GM03348 (cell line): ENCODE results near the gene GGT5.
"Not testable (repeated sequence)": the region's sequence is repeated elsewhere in the genome, so short reads cannot be mapped to it uniquely, and the experiment has no call there.

ENCODE experiments used
- DNase-seq: peaks from one replicate; pipeline ENCODE4 v3.0.0; 2012; ENCODE audit warnings: low spot score

GGT5 gene

GRCh38 chr22:24203856-24204255, 41.0 kb downstream of the GGT5 start:
- not testable (repeated sequence) for DNase-seq

GRCh38 chr22:24201681-24202614, 42.9 kb downstream of the GGT5 start:
- no peak for DNase-seq

DNA sequence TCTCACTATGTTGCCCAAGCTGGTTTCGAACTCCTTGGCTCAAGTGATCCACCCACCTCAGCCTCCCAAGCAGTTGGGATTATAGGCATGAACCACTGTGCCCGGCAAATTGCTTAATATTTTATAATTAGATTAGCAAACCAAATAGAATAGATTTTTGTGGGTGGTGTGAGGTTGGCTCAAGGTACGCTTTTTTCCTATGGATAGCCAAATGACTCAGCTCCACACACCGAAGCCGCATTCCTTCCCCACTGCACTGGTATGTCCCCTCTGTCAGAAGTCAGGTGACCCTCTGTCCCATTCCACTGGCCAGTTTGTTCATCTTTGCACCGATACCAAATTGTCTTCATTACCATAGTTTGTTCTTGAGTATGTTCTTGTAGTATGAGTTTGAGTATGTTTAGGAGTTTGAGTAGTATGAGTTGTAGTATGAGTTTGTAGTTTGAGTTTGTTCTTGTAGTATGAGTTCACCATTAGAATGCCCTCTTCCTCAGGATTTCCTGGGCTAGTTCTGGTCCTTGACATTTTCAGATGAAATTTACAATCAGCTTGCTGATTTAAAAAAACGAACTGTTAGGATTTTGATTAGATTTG, 44.2 kb downstream of the GGT5 start:
- DNase-seq: peak; percentile 48

GRCh38 chr22:24198682-24199052, 46.2 kb downstream of the GGT5 start:
- DNase-seq: no peak

DNA sequence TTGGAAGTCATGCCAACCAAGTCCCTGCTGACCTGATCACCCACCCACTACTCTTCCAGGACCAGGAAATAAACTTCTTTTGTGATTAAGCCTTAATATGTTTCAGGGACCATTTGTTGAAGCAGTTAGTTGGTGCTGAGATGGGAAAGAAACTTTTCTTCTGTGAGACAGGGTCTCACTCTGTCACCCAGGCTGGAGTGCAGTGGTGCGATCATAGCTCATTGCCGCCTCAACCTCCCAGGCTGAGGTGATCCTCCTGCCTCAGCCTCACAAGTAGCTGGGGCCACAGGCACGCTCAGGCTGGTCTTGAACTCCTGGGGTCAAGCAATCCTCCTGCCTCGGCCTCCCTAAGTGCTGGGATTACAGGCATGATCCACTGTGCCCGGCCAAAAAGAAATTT, 53.0 kb downstream of the GGT5 start:
- no peak for DNase-seq

DNA sequence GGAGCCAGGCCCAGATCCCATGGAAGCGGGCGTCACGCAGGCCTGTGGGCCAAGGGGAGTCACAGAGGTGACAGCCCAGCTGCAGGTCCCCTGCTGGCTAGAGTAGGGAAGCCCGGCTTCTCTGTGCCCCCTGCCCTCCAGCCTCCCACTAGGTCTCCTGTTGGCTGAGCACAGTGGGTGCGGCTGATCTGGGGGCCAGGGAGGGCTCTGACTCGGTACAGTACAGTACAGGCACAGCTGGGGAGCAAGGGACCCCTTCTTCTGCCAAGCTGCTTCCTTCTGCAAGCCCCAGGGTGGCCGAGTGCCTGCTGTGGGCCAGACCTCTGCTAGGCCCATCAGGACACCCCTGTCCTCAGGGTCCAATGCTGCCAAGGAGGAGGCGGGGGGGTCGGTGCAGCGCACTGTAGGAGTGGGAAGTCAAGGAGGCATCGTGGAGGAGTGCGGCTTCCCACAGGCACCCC, 53.5 kb downstream of the GGT5 start:
- DNase-seq: no peak

GRCh38 chr22:24190596-24191208, 54.2 kb downstream of the GGT5 start:
- no peak for DNase-seq

- no peak for DNase-seq
Observed at GRCh38 chr22:24190159-24190540, 54.7 kb downstream of the GGT5 start.

- DNase-seq: peak; percentile 93
Observed at GRCh38 chr22:24189249-24190158, 55.4 kb downstream of the GGT5 start.

DNA sequence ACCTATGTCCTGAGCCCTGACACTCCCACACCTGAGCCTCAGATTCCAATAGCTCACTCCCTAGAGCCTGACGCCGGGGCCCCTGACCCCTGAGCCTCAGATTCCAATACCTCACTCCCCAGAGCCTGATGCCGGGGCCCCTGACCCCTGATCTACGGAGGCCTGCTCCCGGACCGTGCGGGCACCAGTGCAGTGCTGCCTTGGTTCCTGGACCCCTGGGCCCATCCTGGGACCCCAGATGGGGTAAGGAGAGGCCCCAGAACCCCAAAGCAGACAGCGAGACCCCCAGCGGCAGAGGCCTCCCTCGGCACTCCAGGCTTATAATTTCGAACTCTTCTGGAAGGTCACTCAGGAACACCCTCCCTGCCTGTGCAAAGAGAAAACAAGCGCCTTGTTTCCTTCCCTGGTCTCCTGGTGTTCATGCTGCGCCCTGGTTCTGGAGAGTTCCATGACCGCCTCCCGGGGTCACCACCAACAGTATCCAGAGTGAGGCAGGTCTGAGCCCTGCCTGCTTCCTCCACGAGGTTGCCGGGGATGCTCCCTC, 56.1 kb downstream of the GGT5 start:
- DNase-seq: no peak

- DNase-seq: no peak
Observed at GRCh38 chr22:24187731-24188644, 56.9 kb downstream of the GGT5 start.

DNA sequence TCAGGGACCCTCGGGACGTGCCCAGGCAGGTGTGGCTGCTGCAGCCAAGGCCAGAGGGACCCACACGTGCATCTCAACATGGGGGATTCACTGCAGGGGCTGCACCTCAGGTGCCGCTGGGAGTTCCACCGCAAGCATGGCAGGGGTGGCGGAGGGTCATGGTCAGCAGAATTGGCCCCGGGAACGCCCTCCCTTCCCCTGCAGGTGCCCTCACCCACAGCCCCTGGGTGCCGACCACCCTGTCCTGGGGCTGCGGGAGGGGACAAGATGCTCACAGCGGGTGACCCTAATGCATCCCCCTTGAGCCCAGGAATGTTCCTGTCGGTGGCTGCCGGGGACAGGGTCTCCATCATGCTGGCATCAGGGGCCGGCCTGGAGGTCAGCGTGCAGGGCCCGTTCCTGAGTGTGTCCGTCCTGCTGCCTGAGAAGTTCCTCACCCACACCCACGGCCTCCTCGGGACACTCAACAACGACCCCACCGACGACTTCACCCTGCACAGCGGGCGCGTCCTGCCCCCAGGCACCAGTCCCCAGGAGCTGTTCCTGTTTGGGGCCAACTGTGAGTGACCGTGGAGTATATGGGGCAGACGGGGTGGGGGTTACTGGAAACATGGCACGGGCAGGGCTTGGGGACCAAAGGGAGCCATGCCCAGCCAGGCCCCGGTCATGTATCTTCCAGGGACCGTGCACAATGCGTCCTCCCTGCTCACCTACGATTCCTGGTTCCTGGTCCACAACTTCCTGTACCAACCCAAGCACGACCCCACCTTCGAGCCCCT, 57.8 kb downstream of the GGT5 start:
- no peak for DNase-seq

- no peak for DNase-seq
Observed at GRCh38 chr22:24186352-24186740, 58.5 kb downstream of the GGT5 start.

DNA sequence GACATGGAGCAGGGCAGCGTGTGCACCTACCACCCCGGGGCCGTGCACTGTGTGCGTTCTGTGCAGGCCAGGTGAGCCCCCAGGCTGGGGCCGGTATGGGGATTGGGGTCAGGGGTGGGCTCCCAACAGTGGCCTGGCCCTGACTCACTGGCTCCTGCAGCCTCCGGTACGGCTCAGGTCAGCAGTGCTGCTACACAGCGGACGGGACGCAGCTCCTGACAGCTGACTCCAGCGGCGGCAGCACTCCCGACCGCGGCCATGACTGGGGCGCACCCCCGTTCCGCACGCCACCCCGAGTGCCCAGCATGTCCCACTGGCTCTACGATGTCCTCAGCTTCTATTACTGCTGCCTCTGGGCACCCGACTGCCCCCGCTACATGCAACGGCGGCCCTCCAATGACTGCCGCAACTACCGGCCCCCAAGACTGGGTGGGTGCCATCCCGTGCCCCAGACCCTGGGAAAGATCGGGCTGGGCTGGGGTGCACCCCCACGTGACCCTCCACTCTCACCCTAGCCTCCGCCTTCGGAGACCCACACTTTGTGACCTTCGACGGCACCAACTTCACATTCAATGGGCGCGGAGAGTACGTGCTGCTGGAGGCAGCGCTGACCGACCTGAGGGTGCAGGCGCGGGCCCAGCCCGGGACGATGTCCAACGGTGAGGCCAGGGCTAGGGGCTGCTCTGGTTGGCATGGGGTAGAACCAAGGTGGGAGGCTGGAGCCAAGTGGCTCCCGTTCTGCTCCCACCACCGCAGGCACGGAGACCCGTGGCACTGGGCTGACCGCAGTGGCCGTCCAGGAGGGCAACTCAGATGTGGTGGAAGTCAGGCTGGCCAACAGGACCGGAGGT, 59.2 kb downstream of the GGT5 start:
- DNase-seq: no peak

GRCh38 chr22:24185001-24185500, 59.8 kb downstream of the GGT5 start:
- no peak for DNase-seq

- DNase-seq: no peak
Observed at GRCh38 chr22:24184057-24184798, 60.7 kb downstream of the GGT5 start.

DNA sequence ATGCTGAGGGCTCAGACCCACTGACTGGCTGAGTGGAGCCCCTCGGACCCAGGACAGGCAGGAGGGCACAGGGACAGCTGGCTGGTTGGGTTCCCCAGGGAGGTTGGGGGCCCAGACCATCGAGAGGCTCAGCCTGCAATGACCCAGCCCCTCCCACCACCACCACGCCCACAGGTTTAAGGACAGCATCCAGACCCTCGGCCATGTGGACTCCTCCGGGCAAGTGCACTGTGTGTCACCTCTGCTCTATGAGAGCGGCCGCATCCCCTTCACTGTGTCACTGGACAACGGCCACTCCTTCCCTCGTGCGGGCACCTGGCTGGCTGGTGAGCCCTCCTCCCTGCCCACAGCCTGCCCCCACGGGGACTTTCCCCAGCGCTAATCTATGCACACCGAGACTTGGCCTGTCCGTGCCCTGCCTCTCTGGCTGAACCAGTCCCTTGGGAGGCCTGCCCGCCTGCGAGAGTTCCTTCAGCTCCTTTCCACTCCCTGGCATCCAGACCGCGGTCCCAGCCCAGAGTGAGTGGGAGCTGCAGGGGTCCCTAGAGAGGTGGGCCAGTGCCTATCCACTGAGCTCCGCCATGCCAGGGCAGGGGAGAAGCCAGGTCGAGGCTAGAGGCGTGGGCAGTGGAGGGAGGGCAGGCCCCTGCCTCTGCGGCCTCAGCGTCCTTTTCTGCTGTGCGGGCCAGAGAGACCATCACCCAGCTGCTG, 61.4 kb downstream of the GGT5 start:
- no peak for DNase-seq
